Sigmoid colon (tissue), 4 donors: ENCODE measurements around the gene TMEM18.

Source experiments
- CTCF ChIP-seq, 4 experiments: fragments of 450-650 bp in 3 of 4; fragments of 200-600 bp in 1 of 4; IDR thresholded peaks; one replicate each; pipeline ENCODE4 v1.5.1; 2016 to 2019; ENCODE audit warnings: antibody characterized with exemption in 4 of 4, mild to moderate bottlenecking in 3 of 4, moderate library complexity in 2 of 4
- EP300 ChIP-seq, 4 donors: sonication (generic); formaldehyde crosslinking; IDR thresholded peaks; one replicate each; pipeline ENCODE4 v1.6.1; 2017; ENCODE audit warnings: antibody characterized with exemption in 4 of 4
- POLR2A ChIP-seq, 2 donors: fragments of 450-650 bp; IDR thresholded peaks; one replicate each; pipeline ENCODE4 v1.6.1; 2016; ENCODE audit warnings: antibody characterized with exemption in 2 of 2, mild to moderate bottlenecking in 2 of 2, moderate library complexity in 2 of 2
- POLR2AphosphoS5 ChIP-seq, 4 donors: sonication (generic); formaldehyde crosslinking; IDR thresholded peaks; one replicate each; pipeline ENCODE4 v1.6.1; 2017; ENCODE audit warnings: antibody characterized with exemption in 4 of 4

GRCh38 chr2:653645-654425 lies 23.4 kb downstream of the TMEM18 start:
- TF ChIP-seq CTCF (IDR thresholded peaks at IDR 0.05) (no peak), POLR2A (IDR thresholded peaks at IDR 0.05) (no peak), POLR2AphosphoS5 (IDR thresholded peaks at IDR 0.05) (no peak), EP300 (IDR thresholded peaks at IDR 0.05) (no peak)
